Progenitor cell of endocrine pancreas (in vitro differentiated cells): ENCODE measurements around the gene PRSS36. TPM values are rescaled to one million over a fixed set of nuclear protein-coding genes. Genes with fewer than 3 reads are reported as not detected.

Experiments used
- DNase-seq: peaks from one replicate; pipeline ENCODE4 v3.0.0; 2021; ENCODE audit warnings: low spot score; ENCODE audit not compliant: unreplicated experiment
- H3K27ac Mint-ChIP-seq: 2 replicates; pipeline ENCODE4 v1.8.0; 2021; ENCODE audit warnings: mild to moderate bottlenecking, moderate library complexity, mixed read lengths
- H3K27me3 Mint-ChIP-seq: 2 replicates; pipeline ENCODE4 v1.8.0; 2021; ENCODE audit warnings: mixed read lengths
- H3K36me3 Mint-ChIP-seq: 2 replicates; pipeline ENCODE4 v1.8.0; 2022; ENCODE audit warnings: mixed read lengths; ENCODE audit not compliant: insufficient read depth
- H3K4me1 Mint-ChIP-seq: 2 replicates; pipeline ENCODE4 v1.8.0; 2021; ENCODE audit warnings: low read depth, mixed read lengths
- H3K4me3 Mint-ChIP-seq: 2 replicates; pipeline ENCODE4 v1.8.0; 2021; ENCODE audit warnings: low read depth, mild to moderate bottlenecking, moderate library complexity, mixed read lengths
- H3K9me3 Mint-ChIP-seq: 2 replicates; pipeline ENCODE4 v1.8.0; 2021; ENCODE audit warnings: low read depth, mixed read lengths
- CTCF ChIP-seq: fragments of 200-600 bp; sonication (generic); IDR thresholded peaks from one replicate; pipeline ENCODE4 v1.5.0; 2021; ENCODE audit warnings: antibody characterized with exemption, mild to moderate bottlenecking; ENCODE audit not compliant: unreplicated experiment
- total RNA-seq: library from RNA; stranded (reverse); gene quantifications from 2 replicates; pipeline ENCODE4 v1.2.1, GENCODE V29; 2021

Gene PRSS36
- total RNA-seq, 1 donor from 2014 or later = 0.65 TPM

GRCh38 chr16:31129568-31130335 lies 20.1 kb downstream of the PRSS36 start:
- Mint-ChIP-seq H3K27ac (peak overlapping the region; percentile 98), H3K4me3 (no peak overlapping the region), H3K27me3 (no peaks in the 10 kb centered on the region), H3K4me1 (peaks cover 32% of the 10 kb centered on the region), H3K9me3 (no peaks in the 10 kb centered on the region), H3K36me3 (peaks cover 18% of the 10 kb centered on the region)
- no peak for DNase-seq
- no peak for TF ChIP-seq CTCF

GRCh38 chr16:31128711-31129567 lies 20.9 kb downstream of the PRSS36 start:
- no peak for TF ChIP-seq CTCF
- Mint-ChIP-seq H3K27me3 (no peaks in the 10 kb centered on the region), H3K4me3 (no peak overlapping the region), H3K27ac (peak overlapping the region; percentile 71), H3K4me1 (peaks cover 27% of the 10 kb centered on the region), H3K9me3 (no peaks in the 10 kb centered on the region), H3K36me3 (peaks cover 18% of the 10 kb centered on the region)
- no peak for DNase-seq

- Mint-ChIP-seq H3K4me3 (no peak overlapping the region), H3K9me3 (no peaks in the 10 kb centered on the region), H3K36me3 (peaks cover 13% of the 10 kb centered on the region), H3K27ac (no peak overlapping the region), H3K4me1 (peaks cover 15% of the 10 kb centered on the region), H3K27me3 (no peaks in the 10 kb centered on the region)
- no peak for TF ChIP-seq CTCF
- DNase-seq = no peak
These were observed 22.7 kb downstream of the PRSS36 start for GRCh38 chr16:31127182-31127581.

- no peaks in the 10 kb centered on the region for H3K9me3 Mint-ChIP-seq
- H3K4me3 Mint-ChIP-seq = no peak overlapping the region
- TF ChIP-seq CTCF = no peak
- DNase-seq = no peak
- no peaks in the 10 kb centered on the region for H3K27me3 Mint-ChIP-seq
- peaks cover 13% of the 10 kb centered on the region for H3K36me3 Mint-ChIP-seq
- H3K27ac Mint-ChIP-seq = peak overlapping the region; percentile 60
- peaks cover 6% of the 10 kb centered on the region for H3K4me1 Mint-ChIP-seq
These were observed 24.0 kb downstream of the PRSS36 start for GRCh38 chr16:31125844-31126243.

- Mint-ChIP-seq H3K27ac (no peak overlapping the region), H3K4me3 (no peak overlapping the region), H3K27me3 (no peaks in the 10 kb centered on the region), H3K4me1 (peaks cover 11% of the 10 kb centered on the region), H3K36me3 (peaks cover 13% of the 10 kb centered on the region), H3K9me3 (no peaks in the 10 kb centered on the region)
- TF ChIP-seq CTCF = no peak
- no peak for DNase-seq
These were observed 29.7 kb downstream of the PRSS36 start for GRCh38 chr16:31120129-31120528.
